HS-27A (cell line): ENCODE data around the gene TMEM61.

Source experiments
- DNase-seq: peaks from one replicate; pipeline ENCODE4 v3.0.0-alpha.2; 2012; ENCODE audit warnings: low read depth, missing footprints

Gene TMEM61

DNA sequence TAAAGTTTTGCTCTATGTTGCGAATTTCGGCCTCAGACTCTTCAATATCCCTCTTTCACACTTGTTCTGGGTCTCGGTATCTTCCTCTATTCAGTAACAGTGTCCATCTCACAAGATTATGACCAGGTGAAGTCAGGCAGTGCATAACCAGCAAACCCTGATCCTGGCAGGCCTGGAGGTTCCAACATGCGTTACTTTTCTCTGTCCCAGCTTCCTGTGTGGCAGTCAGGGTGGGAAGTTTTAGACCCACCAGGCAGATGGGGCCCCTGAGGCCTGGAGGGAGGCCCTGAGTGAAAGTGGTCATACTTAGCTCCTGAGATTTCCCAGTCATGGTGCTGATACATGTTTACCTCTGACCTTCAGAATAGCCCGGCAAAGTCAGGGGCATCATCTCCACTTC is 5.1 kb downstream of the TMEM61 start:
- DNase-seq: no peak

DNA sequence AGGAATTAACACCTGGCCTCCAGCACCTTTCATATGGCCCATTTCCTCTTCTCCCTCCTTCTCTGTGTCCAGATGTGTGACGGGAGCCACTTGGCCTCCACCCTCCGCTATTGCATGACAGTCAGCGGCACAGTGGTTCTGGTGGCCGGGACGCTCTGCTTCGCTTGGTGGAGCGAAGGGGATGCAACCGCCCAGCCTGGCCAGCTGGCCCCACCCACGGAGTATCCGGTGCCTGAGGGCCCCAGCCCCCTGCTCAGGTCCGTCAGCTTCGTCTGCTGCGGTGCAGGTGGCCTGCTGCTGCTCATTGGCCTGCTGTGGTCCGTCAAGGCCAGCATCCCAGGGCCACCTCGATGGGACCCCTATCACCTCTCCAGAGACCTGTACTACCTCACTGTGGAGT is 5.6 kb downstream of the TMEM61 start:
- no peak for DNase-seq

DNA sequence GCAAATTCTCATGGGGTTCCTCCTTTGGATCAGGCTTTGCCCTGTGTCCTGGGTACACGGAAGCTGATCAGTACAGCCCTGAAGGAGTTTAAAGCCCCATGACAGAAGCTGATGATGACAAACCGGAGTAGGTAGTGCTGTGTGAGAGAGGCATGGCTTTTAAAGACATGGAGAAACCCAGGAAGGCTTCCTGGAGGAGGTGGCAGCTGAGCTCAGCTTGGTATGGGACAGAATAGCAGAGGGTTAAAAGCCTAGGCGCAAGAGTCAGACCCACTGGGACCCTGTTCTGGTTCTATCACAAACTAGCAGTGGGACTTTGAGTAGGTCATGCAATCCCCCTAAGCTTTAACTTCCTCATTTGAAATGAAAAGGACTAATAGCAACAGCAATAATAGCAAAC is 6.1 kb downstream of the TMEM61 start:
- DNase-seq: no peak

DNA sequence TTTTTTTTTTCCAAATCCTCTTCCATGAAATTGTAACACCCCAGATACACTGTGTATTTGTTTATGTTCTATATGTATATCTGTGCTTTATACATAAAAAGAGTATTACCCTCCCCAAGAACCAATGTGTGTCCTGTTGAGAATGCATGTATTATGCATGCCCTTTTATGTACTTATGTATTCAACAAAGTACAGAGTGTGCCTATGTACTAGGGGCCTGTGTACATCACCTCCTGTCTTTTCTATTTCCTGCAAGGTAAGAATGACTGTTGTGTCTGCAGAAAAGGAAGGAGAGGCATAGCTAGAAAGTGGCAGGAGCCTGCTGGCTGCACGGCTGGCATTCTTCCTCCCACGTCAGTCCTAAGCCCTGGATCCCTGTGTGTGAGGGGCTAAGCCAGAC is 7.0 kb downstream of the TMEM61 start:
- DNase-seq: no peak

DNA sequence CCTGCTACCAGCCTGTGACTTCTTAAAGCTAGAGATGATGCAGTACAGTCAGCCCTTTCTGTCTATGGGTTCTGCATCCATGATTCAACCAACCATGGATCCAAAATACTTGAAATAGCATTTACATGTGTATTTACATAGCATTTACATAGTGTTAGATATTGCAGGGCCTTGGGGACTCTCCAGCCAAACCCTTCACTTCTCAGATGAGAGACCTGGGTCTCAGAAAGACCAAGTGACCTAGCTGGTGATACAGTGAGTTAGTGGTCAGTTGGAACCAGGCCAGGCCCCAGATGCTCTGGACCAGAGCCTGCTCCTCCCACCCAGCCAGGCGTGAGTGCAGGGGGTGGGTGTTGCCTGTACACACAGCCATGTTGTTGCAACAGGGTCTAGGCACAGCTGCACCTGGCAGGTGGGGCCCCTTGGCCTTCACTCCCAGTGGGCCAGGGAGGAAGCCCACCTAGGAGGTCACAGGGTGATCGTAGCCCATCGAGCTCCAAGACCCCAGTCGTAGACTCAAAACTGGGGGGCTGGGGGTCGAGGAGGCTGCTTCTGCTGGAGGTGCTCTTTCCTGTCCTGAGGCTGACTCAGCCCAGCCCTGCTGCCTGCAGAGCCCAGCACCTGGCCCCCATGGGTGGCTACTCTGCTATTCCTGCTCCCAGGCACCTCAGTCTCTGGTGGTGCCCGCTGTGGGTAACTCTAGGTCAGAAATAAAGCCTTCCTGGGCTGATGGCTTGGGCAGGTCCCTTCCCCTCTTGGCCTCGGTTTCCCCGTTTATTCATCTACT is 7.7 kb downstream of the TMEM61 start:
- no peak for DNase-seq

DNA sequence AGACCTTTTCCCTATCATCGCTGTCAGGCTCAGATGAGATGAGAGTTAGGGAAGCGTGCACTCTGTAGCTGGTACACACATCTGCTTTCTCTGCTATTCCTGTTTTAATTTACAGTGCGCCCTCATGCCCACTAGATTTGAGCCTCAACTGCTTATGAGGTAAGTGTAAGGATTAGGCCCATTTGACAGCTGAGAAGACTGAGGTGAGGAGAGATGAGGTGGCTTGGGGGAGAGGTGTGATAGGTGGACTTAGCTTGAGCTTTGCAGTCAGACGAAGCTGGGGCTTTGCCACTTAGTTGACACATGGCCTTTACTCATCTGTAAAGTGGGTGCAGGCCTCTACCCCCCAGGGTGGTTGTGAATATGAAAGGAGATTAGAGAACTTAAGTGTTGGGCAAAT is 8.5 kb downstream of the TMEM61 start:
- no peak for DNase-seq

DNA sequence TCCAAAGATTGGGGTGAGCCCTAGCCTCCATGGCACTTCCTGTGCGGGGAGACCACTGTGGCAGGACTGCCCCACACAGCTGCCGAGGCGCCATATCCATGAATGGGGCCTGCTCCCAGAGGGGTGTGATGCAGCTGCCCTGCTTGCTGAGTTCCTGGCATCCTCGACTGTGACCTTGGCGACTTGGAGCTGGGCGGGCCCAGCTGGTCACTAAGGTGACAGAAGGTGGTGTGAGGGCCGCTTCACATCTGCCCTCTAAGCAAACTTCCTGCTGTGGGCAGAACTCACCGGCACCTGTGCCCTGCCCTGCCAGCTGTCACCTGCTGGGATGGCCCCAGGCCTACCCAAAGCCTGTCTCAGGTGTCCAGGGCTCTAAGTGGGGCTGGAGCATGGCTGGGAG is 9.0 kb downstream of the TMEM61 start:
- DNase-seq: no peak

DNA sequence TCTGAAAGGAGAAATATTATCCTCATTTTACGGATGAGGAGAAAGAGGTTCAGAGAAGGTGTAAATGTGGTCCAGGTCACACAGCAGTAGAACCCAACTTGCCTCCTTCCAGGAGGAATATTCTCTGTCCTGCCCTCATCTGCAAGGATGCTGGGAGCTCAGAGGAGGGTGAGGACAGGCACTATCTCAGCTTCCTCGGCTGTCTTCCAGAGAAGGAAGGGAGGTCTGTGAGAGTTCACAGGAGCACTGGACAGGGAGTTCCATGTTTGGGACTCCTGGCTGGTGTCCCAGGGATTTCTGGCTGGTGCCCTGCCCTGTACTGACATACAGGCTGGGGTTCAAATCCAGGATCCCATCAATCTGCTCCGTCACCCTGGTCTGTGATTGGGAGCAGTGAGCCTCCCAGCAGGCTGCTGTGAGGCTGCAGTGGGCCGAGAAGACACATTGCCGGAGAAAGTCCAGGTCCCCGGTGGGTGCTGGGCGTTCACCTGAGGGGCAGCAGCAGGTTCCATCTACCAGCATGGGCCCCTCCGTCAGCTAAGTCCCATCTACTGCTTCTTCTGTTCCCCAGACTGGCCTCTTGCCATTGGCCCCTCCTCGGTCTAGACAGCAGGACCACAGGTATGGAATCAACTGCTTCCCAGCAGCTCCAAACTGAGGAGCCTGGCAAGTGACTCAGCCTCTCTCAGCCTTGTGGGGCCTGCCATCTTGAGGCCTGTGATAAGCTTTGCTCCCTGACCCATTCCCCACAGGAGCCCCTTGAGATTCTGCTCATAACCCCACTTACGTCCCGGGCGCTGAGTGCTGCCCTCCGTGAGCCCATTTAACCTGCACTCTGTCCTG is 9.8 kb downstream of the TMEM61 start:
- no peak for DNase-seq

DNA sequence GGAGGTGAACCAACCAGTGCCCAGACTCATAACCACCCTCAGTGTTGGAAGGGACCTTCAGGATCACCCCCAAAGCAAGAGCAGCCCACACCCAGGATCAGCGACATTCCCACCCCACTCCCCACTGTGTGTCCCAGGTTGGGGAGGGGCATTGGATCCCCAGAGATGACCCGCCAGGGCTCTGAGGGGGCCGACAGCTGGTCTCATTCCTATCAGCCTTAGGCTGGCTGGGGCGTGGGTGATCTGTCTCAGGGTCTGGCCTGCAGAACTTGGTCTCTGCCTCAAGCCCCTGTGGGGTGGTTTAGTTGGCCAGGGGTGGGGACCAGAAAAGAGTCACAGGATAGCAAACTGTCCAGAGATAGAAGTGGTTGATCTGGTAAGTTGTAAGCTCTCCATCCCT is 10.5 kb downstream of the TMEM61 start:
- no peak for DNase-seq

DNA sequence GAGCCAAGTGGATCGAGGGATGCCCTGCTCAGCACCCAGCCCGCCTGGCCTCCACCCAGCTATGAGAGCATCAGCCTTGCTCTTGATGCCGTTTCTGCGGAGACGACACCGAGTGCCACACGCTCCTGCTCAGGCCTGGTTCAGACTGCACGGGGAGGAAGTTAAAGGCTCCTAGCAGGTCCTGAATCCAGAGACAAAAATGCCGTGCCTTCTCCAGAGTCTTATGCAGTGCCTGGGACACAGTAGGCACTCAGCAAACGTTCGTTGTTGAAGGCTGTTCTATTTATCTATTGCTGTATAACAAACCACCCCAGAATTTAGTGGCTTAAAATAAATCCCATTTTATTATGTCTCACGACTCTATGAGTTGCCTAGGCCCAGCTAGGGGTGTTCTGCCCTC is 11.5 kb downstream of the TMEM61 start:
- no peak for DNase-seq

DNA sequence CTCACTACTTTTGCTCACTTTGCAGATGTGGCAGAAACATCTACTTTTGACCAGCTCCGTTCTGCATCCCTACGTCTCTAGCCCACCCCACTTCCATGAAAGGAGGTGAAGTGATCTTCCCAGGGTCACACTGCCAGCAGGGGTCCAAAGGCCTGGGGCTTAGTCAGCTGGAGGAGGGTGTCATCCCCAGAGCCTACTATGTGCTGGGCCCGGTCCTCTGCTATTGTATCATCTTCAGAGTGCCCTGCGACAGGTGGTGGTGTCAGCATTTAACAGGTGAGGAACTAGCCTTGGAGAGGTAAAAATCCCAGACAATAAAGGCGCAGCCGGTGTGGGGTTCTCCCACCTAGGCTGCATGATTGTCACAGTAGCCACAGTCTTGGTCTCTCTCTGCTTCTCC is 12.7 kb downstream of the TMEM61 start:
- DNase-seq: no peak

DNA sequence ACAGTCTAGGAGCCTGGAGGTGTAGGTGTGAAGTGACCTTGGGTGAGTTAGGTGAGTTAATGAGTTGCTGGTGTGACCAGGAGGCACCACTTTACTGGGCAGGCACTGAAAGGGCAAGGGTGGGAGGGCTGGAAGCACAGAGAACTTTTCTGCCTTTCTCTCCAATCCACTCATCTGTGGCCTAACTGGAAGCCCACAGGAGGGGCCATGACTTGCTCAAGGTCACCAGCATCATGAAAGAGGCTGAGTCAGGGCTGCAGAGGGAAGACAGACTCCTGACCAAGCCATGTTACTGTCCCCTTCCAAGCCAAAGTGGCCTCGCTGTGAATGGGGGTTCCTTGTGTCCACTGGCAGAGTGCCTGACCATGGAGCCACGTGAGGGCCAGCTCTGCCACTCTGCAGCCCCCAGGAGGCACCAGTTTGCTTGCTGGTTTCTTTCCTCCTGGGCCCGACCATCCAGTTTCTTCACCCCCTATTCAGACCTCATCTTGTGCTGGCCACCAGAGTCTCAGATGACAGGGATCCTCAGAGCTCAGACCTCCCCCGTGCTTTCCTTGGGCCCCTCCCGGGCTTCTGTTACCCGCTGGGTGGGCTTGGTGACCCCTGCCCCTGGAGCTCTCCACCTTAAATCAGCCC is 14.0 kb downstream of the TMEM61 start:
- no peak for DNase-seq

DNA sequence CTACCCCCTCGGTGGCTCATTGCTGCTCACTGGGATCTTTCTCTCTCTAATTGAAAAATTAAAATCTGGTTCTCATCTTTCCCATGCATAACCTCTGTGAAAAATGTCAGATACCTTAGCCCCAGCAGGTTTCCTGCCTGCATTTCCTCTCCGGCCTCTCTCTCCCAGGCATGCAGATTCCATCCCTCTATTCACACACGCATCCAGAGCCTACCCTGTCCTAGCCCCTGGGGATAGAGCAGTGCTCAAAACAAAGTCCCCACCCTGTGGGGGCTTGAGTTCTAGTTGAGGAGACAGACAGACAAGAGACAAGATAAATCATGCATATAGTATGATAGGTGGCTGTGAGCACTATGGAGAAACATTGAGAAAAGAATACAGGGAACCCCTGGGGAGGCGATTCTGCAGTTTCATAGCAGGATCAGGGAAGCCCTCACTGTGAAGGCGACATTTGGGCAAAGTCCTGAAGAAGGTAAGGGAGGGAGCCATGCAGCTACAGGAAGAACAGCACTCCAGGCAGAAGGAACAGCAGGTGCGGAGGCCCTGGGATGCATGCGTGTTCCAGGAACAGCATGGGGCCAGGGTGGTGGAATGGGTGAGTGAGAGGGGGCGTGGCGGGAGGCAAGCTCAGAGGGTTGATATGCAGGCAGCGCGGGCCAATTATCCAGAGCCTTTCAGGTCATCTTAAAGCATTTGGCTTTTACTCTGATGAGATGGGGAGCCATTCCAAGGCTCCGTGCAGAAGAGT is 14.8 kb downstream of the TMEM61 start:
- DNase-seq: no peak

DNA sequence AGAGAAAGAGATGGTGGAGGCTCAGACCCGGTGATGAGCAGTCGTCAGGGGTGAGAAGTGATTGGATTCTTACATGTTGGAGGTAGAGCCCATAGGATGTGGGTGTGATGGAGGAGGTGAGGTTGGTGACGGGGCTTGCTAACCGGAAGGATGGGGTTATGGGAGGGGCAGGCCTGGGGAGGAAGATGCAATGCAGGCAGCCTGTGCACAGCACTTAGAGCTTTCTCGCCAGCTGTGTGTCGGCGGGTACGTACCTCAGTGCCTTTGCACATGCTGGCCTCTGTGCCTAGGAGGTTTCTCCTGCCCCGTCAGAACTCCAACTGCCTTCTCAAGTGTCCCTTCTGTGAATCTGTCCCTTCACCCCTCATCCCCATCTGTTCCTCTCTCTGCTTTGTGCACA is 15.4 kb downstream of the TMEM61 start:
- DNase-seq: no peak

DNA sequence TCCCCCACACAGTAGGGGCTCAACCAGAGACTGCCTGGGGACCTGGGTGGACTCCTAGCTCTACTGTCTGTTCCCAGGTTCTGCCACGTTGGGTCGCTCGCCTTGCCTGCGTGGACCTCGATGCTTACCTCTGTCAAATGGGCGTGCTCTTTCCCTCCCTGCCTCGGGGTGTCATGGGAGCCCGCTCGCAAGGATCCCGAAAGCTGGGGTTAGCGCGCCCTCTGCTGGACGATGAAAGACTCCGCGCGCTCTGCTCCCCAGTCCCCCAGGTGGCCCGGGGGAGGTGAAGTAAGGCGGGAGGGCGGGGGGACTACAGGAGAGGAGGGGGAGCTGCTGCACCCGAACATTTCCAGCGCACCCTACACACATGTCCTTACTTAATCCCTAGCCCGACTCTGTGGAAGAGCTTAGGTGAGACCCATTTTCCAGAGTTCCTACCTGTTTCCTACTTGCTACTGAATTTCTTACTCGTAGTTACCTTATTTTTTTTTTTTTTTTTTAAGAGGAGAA is 16.0 kb downstream of the TMEM61 start:
- DNase-seq: peak; percentile 47

DNA sequence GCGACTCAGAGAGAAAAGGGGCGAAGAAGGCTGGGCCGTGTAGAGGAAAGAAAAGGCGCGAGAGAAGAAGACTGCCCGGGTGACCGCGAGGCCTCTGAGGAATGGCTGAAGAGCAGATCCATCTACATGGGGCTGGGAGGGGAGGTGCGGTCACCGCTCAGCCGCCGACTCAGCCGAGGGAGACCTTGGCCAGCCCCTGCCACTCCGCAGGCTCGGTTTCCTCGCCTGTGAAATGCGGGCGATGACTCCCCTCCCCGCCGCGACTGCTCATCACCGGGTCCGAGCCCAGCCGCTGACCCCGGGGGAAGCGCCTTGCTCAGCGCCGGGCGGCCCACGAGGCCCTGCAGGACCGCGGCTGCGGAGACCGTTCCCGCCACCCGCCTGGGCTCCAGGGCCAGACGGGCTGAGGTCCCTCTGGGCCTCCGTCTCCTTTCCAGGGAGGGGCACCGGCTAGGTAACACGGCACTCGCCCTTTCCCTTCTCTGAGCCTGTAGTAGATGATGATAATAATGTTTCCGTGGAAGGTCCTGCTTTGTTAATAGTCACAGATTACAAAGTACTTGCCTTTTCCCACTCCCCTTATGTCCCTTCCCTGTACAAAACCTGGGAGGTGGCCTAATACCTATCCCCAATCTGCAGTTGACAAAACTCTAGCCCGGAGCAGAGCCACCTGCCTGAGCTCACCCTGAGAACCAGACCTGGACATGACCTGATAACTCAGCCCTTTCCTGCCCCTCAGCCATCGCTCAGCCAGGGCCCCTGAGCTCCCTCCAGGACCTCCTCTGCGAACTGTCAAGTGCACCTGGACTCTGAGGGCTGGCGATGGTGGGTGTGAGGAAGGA is 16.7 kb downstream of the TMEM61 start:
- DNase-seq: no peak

DNA sequence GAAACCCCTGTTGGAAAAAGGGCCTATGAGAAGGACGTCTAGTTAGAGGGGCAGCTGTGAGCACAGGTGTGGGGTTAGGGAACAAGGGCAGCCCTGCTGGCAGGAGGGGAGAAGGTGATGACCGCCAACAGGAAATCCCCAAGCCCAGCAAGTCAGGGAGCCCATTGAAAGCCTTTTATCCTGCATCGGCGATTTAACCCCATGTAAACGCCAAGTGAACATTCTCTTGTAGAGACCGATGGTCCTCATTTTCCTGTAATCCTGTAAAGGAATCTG is 17.2 kb downstream of the TMEM61 start:
- no peak for DNase-seq

DNA sequence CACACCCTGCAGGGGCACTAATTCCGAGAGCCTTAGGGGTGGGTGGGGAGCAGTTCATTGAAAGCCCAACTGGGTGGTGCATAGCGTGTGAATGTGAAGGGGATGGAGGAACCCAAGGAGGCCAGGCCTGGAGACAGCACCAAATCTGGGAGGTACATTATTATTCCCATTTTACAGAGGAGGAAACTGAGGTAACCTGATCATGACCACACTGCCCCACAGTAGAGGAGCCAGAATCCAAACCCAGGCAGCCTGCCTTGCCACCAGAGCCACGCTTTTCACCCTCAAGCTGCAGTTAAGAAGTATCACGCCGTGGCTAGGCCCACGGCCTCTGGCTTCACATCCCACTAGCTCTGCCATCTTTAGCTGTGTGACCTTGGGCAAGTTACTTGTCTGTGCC is 17.7 kb downstream of the TMEM61 start:
- DNase-seq: no peak

DNA sequence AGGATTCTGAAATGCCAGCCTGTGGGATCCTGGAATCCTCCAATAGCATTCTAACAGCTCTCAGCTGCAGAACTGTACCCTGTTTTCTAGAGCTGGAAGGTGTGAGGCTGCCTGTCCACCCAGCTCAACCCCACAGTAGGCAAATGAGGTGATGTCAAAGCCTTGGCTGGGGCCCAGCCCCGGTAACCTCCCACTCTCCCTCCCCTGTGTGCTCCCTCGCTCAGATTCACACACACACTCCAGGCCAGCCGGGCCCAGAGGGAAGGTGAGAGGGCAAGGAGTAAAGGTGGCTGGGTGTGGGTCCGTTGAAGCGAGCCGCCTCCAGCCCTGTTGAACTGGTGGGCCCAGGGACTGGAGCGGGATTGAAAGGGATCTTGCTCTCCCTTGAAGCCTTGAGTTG is 18.2 kb downstream of the TMEM61 start, which contains the start of gene BSND:
TSS of gene BSND (plus strand) at position 257 of the 400 bp plus-strand sequence. CDS start 254 bp downstream, outside the sequence.
- DNase-seq: no peak

DNA sequence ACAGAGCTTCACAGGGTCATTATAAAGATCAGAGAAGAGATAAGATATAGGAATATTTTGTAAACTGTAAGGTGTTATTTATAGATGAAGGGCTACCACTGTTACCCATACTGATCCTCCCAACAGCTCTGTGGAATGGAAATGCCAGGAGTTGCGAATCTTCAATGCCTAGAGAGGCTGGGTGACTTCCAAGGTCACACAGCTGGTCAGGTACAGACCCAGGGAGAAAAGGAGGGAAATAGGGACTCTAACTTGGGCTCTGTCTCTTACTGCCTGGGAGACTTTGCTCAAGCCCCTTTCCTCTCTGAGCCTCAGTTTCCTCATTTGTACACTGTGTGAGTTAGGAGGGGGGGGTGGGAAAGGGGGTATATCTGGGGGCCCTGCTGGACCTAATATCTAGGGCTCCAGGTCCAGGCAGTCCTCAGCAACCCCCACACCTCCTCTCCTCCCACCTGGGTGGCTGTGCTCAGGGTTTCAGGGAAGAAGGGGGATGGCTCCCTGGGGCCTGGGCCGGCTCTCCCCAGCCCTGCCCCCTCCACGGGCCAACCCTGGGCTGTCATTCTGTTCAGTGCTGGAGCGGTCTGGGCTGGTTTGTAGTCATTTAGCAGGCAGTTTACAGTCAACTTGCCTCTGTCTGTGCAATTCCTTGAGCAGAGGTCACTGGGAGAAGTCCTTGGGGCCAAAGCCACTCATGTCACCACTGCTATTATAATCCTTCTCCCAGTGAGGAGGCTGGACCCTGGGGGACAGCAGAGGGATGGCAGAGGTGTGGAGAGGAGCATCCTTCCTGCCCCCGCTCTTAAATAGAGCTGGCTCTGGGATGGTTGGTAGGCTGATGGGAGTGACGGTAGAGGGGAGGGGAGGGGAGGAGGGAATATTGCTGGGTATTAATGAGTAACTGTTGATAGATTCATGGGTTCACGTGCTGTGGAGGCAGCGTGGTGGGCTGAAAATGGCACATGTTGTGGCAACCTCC is 20.0 kb downstream of the TMEM61 start:
- DNase-seq: no peak
